Measurements from ENCODE around the gene MYEF2. TPM values are rescaled to one million over a fixed set of nuclear protein-coding genes. Genes with fewer than 3 reads are reported as not detected.

Gene MYEF2, protein sequence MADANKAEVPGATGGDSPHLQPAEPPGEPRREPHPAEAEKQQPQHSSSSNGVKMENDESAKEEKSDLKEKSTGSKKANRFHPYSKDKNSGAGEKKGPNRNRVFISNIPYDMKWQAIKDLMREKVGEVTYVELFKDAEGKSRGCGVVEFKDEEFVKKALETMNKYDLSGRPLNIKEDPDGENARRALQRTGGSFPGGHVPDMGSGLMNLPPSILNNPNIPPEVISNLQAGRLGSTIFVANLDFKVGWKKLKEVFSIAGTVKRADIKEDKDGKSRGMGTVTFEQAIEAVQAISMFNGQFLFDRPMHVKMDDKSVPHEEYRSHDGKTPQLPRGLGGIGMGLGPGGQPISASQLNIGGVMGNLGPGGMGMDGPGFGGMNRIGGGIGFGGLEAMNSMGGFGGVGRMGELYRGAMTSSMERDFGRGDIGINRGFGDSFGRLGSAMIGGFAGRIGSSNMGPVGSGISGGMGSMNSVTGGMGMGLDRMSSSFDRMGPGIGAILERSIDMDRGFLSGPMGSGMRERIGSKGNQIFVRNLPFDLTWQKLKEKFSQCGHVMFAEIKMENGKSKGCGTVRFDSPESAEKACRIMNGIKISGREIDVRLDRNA
- 0.58 and 0.60 TPM in 2 replicates for total RNA-seq

DNA sequence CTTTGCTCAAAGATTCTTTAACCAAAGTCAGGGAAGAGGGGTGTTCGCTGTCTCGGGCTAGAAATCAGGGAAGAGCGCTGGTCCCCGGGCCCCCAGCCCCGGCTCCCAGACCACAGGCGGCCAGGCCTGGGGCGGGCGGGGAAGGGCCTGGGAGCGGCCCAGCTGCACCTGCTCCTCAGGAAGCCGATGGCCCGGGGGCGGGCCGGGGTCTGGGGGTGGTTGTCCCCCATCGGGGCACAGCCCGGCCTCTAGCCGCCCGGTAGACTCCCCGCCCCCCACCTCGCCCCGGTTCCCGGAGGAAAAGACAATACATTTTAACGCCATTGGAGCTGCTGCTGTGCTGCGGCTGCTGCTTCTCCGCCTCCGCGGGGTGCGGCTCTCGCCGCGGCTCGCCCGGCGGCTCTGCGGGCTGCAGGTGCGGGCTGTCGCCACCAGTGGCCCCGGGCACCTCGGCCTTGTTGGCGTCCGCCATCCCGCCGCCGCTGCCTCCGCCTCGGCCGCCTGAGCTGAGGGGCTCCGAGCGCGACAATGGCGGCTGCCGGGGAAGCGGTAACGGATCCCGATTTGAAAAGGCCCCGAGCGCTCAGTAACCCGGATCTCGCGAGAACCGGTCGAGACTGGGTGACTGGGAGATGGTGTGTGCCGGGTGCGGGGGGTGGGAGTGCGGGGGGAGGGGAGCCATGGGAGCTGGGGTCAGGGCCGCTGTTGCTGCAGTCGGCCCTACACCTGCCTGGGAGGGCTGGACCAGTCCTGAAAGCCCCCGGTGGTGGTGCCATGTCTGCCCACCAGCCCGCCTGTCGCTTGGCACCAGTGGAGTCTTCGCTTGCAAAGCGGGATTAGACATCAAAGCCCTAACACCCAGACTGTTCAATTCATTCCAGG is at the start of gene MYEF2:
Gene MYEF2, minus strand, starts transcription at position 530 of the 882 bp plus-strand sequence. Its CDS starts 58 bp downstream, at position 472.

DNA sequence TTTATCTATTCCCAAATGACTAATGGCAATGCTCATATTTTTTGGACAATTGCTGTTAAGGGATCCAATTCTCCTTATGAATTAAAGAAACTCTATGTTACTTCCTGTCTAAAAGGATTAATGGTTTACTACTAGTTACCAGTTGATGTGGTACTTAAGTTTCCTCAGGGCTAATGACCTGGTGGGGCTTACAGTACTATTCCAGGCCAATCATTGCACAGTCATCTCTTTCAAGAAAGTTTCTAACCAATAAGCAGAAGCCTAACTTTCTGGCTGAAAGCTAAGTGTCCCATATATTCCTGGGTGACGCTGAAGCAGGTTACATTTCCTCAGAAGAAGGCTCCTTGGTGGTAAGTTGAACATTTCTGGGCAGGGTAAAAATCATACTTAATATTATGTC is 27.9 kb upstream of the MYEF2 start, which contains the start of gene SLC12A1:
Gene SLC12A1, plus strand, starts transcription at position 322 of the 400 bp plus-strand sequence. CDS start 1,418 bp downstream, outside the sequence.

DNA sequence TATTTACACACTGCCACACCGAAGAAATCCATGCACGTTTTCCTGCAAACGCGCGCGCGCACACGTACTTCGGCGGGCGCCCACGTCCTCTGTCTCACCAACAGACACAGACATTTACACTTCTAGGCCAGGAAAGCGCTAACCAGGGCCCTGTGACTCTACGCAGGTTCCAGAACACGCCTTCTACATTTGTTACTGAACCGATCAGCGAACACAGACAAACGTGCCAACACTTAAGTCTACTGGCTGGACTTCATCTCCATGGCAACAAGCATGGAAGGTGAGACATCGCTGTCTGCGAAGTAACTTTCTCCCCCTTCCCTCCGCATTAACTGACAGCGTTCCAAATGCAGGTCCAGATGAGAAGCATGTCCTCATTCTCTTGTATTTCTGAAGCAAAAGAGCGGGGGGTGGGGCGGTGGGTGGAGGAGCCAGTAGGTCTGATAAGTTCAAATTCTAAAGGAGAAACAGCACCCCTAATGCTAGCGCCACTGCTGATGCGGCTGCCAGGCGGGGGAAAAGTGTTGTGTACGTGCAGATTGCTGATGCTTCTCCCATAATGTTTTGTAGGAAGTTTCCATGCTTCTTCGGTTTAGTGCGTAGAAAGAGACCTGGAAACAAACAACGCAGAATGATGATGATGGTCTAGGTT is 13.6 kb upstream of the MYEF2 start, which contains the start of gene CTXN2:
Gene CTXN2, plus strand, starts transcription at position 92 of the 652 bp plus-strand sequence. CDS start 9,636 bp downstream, outside the sequence.

DNA sequence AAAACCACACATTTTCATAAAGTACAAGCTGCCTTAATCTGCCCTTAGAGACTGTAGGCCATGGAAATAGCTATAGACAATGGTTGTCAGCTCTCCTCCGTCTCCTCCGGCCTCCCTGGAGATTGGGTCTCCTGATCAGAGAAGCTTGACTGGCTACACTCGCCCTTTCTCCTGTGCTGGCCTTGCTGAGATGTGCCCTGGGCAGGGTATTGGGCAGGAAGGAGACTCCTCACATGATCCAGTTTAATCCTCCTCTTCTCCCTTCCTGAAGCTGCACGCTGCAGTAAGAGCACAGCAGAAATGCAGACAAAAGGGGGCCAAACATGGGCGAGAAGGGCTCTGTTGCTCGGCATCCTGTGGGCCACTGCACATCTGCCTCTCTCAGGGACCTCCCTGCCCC is 57.4 kb downstream of the MYEF2 start, which contains the start of gene SLC24A5:
Gene SLC24A5, plus strand, starts transcription at position 246 of the 400 bp plus-strand sequence. Its CDS starts 55 bp downstream, at position 301.

Other genes with a start within 250 kb of the MYEF2 start
- gene SLC24A5, start 57.3 kb downstream of the MYEF2 start, total RNA-seq: not detected in 2 replicates
- gene CTXN2, start 13.4 kb upstream of the MYEF2 start, total RNA-seq: not detected in 2 replicates
- gene SLC12A1, start 28.0 kb upstream of the MYEF2 start, total RNA-seq: not detected in 2 replicates
- 62.7 and 78.6 TPM in 2 replicates for gene DUT, start 153.1 kb upstream of the MYEF2 start, total RNA-seq